ENCODE data around the gene TMEM117. TPM values are rescaled to one million over a fixed set of nuclear protein-coding genes. Genes with fewer than 3 reads are reported as not detected.

Gene TMEM117
- total and polyA plus RNA-seq, 8 donors = 1.8 to 6.1 (median 4.0) TPM

DNA sequence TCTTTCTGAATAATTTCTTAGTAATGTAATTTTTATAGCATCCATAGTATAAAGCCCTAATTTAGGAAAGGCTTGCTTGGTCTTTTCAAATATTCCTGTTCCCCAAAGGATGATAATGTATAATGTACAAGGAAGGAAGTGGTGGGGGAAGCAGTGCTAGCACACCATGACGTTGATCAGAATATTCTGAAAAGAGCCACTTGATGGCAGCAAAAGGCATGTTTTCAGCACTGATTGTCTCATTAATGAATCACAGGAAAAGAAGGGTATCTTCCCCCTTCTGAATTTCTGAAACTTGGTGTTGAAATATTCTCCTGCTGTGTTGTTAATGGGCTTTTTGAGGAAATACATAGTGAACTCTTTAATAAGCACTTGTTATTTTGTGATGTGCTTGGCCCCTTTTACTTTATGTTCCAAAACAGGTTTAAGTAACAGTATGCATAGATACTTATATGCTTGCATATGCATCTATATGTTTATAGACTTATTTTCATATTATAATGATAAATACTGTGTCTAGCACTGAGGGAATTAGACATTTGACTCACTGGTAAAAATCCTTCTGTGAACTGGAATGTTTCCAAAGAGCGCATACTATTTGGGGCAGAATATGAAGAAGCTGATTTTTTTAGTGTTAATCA is 122.0 kb downstream of the TMEM117 start:
- peak in 3 of 4 donors; percentile 68 to 84 (median 77) for ATAC-seq
- Histone ChIP-seq H3K9me3 (no peaks in the 10 kb centered on the region), H3K4me1 (no peaks in the 10 kb centered on the region), H3K4me3 (no peak overlapping the region), H3K27ac (no peak overlapping the region), H3K36me3 (no peaks in the 10 kb centered on the region), H3K27me3 (no peaks in the 10 kb centered on the region)
- TF ChIP-seq, protein P1, sequence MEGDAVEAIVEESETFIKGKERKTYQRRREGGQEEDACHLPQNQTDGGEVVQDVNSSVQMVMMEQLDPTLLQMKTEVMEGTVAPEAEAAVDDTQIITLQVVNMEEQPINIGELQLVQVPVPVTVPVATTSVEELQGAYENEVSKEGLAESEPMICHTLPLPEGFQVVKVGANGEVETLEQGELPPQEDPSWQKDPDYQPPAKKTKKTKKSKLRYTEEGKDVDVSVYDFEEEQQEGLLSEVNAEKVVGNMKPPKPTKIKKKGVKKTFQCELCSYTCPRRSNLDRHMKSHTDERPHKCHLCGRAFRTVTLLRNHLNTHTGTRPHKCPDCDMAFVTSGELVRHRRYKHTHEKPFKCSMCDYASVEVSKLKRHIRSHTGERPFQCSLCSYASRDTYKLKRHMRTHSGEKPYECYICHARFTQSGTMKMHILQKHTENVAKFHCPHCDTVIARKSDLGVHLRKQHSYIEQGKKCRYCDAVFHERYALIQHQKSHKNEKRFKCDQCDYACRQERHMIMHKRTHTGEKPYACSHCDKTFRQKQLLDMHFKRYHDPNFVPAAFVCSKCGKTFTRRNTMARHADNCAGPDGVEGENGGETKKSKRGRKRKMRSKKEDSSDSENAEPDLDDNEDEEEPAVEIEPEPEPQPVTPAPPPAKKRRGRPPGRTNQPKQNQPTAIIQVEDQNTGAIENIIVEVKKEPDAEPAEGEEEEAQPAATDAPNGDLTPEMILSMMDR (IDR thresholded peaks at IDR 0.05) = peak in 1 of 4 donors; percentile 15
- no peak for FAIRE-seq
- 56 to 63% methylated on average over 2 of the region's 2 CpGs for WGBS, 2 donors
- no peak for DNase-seq
- intact Hi-C loops (cut with DNase I) = no loop called here

- intact Hi-C loops (cut with DNase I) = no loop called here
- 92% methylated on average over 2 of the region's 2 CpGs for WGBS, 2 donors
- Histone ChIP-seq H3K9me3 (no peaks in the 10 kb centered on the region), H3K4me3 (no peak overlapping the region), H3K4me1 (no peaks in the 10 kb centered on the region), H3K27ac (no peak overlapping the region), H3K27me3 (no peaks in the 10 kb centered on the region), H3K36me3 (no peaks in the 10 kb centered on the region)
- no peak for DNase-seq
- ATAC-seq = no peak
- TF ChIP-seq, protein P1 (IDR thresholded peaks at IDR 0.05) = no peak
- FAIRE-seq = no peak
These were observed 128.2 kb downstream of the TMEM117 start for GRCh38 chr12:43964033-43964432.

DNA sequence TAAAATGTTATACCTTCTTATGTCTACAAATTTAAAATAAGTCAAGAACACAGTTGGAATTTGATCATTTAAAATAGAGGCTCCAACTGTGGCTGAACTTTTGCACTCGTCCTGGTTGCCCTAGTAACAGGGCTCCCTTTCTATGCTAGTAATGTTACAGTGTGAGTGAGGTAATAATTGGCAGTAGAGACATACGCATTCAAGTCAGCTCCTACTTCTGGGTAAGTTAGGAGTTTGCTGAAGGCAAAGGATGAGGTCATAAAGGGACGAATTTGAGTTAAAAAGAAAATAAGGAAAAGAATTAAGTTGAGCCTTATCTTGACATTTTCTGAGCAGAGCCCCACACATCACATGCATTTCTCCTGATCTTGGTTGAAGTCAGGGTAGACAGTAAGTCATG is 129.1 kb downstream of the TMEM117 start:
- no peak for FAIRE-seq
- H3K9me3 ChIP-seq = no peaks in the 10 kb centered on the region
- no peaks in the 10 kb centered on the region for H3K27me3 ChIP-seq
- no peaks in the 10 kb centered on the region for H3K4me1 ChIP-seq
- TF ChIP-seq, protein P1 (IDR thresholded peaks at IDR 0.05) = no peak
- intact Hi-C loops (cut with DNase I) = no loop called here
- H3K36me3 ChIP-seq = no peaks in the 10 kb centered on the region
- no peak overlapping the region for H3K4me3 ChIP-seq
- WGBS, 2 donors = 77 to 79% methylated on average over 3 of the region's 3 CpGs
- no peak for DNase-seq
- H3K27ac ChIP-seq = no peak overlapping the region
- peak in 1 of 4 donors; percentile 55 for ATAC-seq

- intact Hi-C loops (cut with DNase I) = no loop called here
- WGBS, 2 donors = 76 to 79% methylated on average over 3 of the region's 3 CpGs
These were observed 130.0 kb downstream of the TMEM117 start for GRCh38 chr12:43965899-43966298.

DNA sequence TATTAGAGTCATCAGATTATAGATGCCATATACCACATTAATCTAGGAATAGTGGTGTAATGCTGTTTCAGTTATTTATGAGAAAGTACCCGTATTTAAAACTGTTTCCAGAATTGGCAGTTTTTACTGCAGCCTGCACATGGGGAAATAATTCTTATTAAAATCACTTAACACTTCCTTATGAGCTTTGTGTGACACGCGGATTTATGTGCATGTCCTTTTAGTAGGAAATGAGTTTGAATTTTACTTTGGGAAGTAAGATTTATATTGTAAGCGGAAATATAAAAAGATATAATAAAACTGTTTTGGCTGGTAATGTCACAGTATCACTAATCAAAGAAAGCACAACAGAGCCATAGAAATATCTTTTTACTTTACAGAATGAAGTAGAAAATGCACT is 132.9 kb downstream of the TMEM117 start:
- Histone ChIP-seq H3K36me3 (no peaks in the 10 kb centered on the region), H3K4me3 (no peak overlapping the region), H3K9me3 (no peaks in the 10 kb centered on the region), H3K27ac (no peak overlapping the region), H3K27me3 (no peaks in the 10 kb centered on the region), H3K4me1 (no peaks in the 10 kb centered on the region)
- intact Hi-C loops (cut with DNase I) = no loop called here
- ATAC-seq (no peak), FAIRE-seq (no peak), DNase-seq (no peak)
- 90 to 93% methylated on average over 4 of the region's 4 CpGs for WGBS, 2 donors
- TF ChIP-seq, protein P1 (IDR thresholded peaks at IDR 0.05) = no peak

More at GRCh38 chr12:43965899-43966298, 130.0 kb downstream of the TMEM117 start:
- TF ChIP-seq, protein P1 (IDR thresholded peaks at IDR 0.05) = no peak
- no peak overlapping the region for H3K27ac ChIP-seq
- H3K9me3 ChIP-seq = no peaks in the 10 kb centered on the region
- H3K36me3 ChIP-seq = no peaks in the 10 kb centered on the region
- no peaks in the 10 kb centered on the region for H3K27me3 ChIP-seq
- no peak for DNase-seq
- no peak for FAIRE-seq
- ATAC-seq = no peak
- H3K4me3 ChIP-seq = no peak overlapping the region
- H3K4me1 ChIP-seq = no peaks in the 10 kb centered on the region

Measured in pancreas (tissue), 10 donors.